GM12892 (cell line): Measurements from ENCODE around the gene OXER1.

Experiments
- POLR2A ChIP-seq: IDR thresholded peaks from 2 replicates; pipeline ENCODE4 v1.6.1; 2011; ENCODE audit warnings: low read depth, low read length, control low read depth
- POLR2AphosphoS5 ChIP-seq: IDR thresholded peaks from 2 replicates; pipeline ENCODE4 v1.6.1; 2011; ENCODE audit warnings: low read depth, low read length, control low read depth

DNA sequence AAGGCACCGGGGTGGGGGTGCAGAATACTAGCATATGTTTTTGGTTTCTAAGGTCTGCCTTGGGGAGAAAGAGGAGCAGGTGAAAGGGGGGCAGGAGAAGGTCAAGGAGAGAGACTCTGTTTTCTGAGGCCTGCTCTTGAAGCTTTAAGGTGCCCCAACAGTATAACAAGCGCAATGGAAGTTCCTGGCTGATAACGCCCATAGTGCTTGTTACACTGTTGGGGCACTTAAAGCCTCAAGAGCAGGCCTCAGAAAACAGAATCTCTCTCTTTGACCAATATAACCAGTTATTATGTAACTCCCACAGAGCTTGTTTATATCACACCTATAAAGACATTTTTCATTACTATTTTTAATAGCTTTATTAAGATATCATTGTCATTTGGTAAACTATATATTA is 16.5 kb downstream of the OXER1 start:
- TF ChIP-seq POLR2A (no peak), POLR2AphosphoS5 (no peak)
